Gastroesophageal sphincter (tissue), 3 donors: ENCODE data around the gene LRRC42.

ENCODE experiments used
- CTCF ChIP-seq, 4 experiments: fragments of 200-600 bp in 2 of 4; fragments of 450-650 bp in 2 of 4; sonication (generic) in 1 of 4; IDR thresholded peaks; one replicate each; pipeline ENCODE4 v1.5.1; 2017 to 2019; ENCODE audit warnings: antibody characterized with exemption in 4 of 4, mild to moderate bottlenecking in 2 of 4, moderate library complexity in 2 of 4
- POLR2AphosphoS5 ChIP-seq: sonication (generic); formaldehyde crosslinking; IDR thresholded peaks from one replicate; pipeline ENCODE4 v1.6.1; 2017; ENCODE audit warnings: antibody characterized with exemption

- TF ChIP-seq CTCF (IDR thresholded peaks at IDR 0.05), result no peak
- TF ChIP-seq POLR2AphosphoS5, result no peak
Measured at GRCh38 chr1:54012863-54013262, 66.7 kb downstream of the LRRC42 start.
